A375 (cell line): ENCODE results near the gene MESP1. TPM values are rescaled to one million over a fixed set of nuclear protein-coding genes. Genes with fewer than 3 reads are reported as not detected.

Experiments
- small RNA-seq: library from RNA; depleted of rRNA; stranded (forward); fragments of <200 nt; gene quantifications from one replicate; pipeline ENCODE3, GENCODE V24; 2014
- total RNA-seq: library from RNA; depleted of rRNA; stranded (reverse); fragments of >200 nt; shearing (Covaris generic); gene quantifications from 2 replicates; pipeline ENCODE4 v1.2.3, GENCODE V29; 2014; rRNA removed

MESP1 gene, protein sequence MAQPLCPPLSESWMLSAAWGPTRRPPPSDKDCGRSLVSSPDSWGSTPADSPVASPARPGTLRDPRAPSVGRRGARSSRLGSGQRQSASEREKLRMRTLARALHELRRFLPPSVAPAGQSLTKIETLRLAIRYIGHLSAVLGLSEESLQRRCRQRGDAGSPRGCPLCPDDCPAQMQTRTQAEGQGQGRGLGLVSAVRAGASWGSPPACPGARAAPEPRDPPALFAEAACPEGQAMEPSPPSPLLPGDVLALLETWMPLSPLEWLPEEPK
- total RNA-seq = 6.0 and 8.9 TPM in 2 replicates

DNA sequence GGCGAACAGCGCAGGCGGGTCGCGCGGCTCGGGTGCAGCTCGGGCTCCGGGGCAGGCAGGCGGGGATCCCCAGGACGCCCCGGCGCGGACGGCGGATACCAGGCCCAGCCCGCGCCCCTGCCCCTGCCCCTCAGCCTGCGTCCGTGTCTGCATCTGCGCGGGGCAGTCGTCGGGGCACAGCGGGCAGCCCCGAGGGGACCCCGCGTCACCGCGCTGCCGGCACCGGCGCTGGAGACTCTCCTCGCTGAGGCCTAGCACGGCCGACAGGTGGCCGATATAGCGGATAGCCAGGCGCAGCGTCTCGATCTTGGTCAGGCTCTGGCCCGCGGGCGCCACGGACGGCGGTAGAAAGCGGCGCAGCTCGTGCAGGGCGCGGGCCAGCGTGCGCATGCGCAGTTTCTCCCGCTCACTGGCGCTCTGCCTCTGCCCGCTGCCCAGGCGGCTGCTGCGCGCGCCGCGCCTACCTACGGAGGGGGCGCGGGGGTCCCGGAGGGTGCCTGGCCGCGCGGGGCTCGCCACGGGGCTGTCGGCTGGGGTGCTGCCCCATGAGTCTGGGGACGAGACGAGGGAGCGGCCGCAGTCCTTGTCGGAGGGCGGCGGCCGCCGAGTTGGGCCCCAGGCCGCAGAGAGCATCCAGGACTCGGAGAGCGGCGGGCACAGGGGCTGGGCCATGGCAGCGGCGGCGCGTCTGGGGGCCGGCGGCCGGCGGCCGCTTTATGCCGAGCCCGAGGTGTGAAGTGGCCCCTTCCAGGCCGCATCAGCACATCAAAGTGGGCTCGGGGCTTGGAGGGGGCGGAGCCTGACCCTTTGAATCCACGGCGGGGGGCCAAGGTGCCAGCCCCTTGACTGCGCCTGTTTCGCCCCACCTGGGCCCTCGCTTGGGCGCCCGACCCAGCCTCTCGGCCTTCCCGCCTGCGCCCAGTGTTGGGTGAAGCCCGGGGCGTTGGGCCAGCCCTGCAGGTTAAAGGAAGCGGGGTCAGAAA is at the start of gene MESP1:
Gene MESP1 (minus strand): TSS at position 690 of the 983 bp plus-strand sequence. CDS start 18 bp downstream, at position 672.

DNA sequence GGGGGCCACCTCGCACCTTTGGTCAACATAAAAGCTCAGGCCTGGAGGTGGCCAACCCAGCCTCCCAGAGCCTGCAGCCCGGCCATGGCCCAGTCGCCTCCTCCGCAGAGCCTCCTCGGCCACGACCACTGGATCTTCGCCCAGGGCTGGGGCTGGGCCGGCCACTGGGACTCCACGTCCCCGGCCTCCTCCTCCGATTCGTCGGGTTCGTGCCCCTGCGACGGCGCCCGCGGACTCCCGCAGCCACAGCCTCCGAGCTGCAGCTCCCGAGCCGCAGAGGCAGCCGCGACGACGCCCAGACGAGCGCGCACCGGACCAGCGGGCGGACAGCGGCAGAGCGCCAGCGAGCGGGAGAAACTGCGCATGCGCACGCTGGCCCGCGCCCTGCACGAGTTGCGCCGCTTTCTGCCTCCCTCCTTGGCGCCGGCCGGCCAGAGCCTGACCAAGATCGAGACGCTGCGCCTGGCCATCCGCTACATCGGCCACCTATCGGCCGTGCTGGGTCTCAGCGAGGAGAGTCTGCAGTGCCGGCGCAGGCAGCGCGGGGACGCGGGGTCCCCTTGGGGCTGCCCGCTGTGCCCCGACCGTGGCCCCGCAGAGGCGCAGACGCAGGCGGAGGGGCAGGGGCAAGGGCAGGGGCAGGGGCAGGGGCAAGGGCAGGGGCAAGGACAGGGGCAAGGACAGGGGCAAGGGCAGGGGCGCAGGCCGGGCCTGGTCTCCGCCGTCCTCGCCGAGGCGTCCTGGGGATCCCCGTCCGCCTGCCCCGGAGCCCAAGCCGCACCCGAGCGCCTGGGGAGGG is 25.4 kb upstream of the MESP1 start, which contains the start of gene MESP2:
Gene MESP2 (plus strand): TSS at position 59 of the 799 bp plus-strand sequence. CDS start 26 bp downstream, at position 85.

Small RNA genes lying within 50 kb of the gene (small RNA-seq; reads per million reads assigned to genes)
- not detected for gene RNU6-132P

Other genes with a start within 250 kb of the MESP1 start
- 9.2 and 10.2 TPM in 2 replicates for gene TICRR, start 175.8 kb downstream of the MESP1 start, total RNA-seq
- 11.9 and 14.1 TPM in 2 replicates for gene KIF7, start 95.8 kb downstream of the MESP1 start, total RNA-seq
- not detected in 2 replicates for gene PLIN1, start 71.9 kb downstream of the MESP1 start, total RNA-seq
- gene PEX11A, start 60.5 kb downstream of the MESP1 start, total RNA-seq = 3.7 and 4.8 TPM in 2 replicates
- 0.05 TPM in 1 of 2 replicates, not detected in the other for gene WDR93, start 60.4 kb downstream of the MESP1 start, total RNA-seq
- 0.74 and 0.98 TPM in 2 replicates for gene MESP2, start 25.1 kb upstream of the MESP1 start, total RNA-seq
- 108 and 116 TPM in 2 replicates for gene ANPEP, start 63.6 kb upstream of the MESP1 start, total RNA-seq
- 39.5 and 58.7 TPM in 2 replicates for gene AP3S2, start 142.7 kb upstream of the MESP1 start, total RNA-seq
- gene ARPIN, start 161.7 kb upstream of the MESP1 start, total RNA-seq = 7.8 and 12.8 TPM in 2 replicates